ENCODE measurements around the gene IRF2.
"Not testable (repeated sequence)": the region's sequence is repeated elsewhere in the genome, so short reads cannot be mapped to it uniquely, and the experiment has no call there.

The IRF2 gene

GRCh38 chr4:184386271-184386781 lies 88.0 kb downstream of the IRF2 start:
- DNase-seq: no peak

GRCh38 chr4:184385705-184386141 lies 88.6 kb downstream of the IRF2 start:
- DNase-seq: no peak

DNA sequence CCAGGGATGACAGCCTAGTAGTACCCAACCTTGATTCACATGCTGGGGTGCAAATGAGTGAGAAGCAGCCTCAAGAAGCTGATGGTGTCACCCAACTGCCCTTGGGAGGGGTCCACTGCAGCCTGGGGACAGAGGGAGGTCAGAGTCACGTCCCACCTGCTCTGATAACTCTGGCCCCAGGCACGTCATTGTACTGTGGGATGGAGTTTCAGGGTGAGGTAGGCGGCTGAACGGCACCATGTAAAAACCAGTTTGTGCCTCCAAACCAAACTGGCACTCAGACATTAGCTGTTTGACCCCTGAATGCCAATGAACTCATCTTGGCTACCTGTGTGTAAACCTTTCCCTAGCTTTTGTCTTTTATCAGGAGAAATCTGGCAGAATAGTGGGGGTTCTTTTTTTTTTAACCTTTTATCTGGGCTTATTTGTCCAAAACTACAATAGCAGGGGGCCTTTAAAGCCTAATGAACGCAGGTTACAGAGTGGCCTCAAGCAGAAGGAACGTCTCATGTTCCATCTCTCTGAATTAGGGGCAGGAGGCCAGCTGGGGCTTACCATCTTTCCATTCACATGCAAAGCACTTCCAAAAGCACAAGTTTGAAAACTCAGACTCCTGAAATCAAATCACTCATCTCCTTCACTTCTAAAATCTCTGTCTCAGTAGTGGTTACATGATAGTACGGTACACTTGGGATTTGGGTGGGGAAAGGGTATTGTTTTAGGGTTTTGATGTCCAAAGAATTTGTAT lies 89.4 kb downstream of the IRF2 start:
- no peak for DNase-seq

GRCh38 chr4:184384056-184384809 lies 90.1 kb downstream of the IRF2 start:
- DNase-seq: no peak

DNA sequence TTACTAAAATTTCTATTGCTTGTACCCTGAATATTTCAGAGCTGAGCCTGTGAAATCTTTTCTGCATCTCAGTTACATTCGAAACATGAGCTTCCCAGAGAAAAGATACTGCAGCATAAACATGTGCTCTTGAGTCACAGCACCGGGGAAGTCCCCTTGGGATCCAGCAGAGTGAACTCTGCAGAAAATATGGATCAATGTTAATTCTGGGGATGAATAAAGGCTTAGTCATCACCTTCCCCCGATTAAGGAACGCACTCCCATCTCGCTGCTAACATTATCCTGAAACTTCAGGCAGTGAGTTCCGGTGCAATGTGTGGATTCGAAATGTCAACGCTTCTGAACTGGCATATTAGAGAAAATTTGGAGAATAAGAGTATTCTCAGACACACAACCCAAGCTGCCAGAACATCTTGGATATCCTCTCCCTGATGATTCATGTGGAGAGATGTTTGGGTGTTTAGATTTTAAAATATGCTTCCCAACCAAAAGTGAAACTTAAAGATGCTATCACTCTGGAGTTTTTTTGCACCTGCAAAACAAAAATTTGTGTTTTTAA lies 90.8 kb downstream of the IRF2 start:
- no peak for DNase-seq

DNA sequence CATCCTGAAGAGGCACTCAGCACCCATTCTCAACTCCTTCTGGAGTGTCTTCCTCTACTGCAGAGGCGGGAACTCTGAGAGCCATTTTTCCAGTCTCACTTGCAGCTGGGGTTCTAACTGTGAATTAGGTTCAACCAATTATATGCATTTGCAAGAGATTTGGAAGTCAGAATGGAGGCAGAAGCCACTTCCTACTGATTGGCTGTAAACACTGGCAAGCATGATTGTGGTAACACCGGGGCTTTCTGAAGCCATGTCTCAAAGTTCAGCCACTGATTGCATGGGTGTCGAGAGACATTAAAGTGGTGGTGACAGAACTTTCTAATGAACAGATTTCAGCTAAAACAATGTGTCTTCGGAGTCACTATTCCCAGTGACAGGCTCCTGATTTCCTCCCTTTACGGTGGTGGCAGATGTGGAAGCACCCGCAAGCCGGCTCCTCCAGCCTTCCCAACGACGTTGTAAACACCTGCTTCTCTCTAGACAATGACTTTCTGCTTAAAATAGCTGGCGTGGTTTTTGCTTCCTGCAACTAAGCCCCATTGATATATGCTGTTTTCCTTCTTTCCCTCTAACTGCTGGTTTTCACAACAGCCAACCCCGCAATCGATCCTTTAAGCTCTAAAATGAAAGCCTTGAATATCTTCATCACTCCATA lies 92.0 kb downstream of the IRF2 start:
- no peak for DNase-seq

GRCh38 chr4:184380707-184381106 lies 93.6 kb downstream of the IRF2 start:
- DNase-seq: no peak

DNA sequence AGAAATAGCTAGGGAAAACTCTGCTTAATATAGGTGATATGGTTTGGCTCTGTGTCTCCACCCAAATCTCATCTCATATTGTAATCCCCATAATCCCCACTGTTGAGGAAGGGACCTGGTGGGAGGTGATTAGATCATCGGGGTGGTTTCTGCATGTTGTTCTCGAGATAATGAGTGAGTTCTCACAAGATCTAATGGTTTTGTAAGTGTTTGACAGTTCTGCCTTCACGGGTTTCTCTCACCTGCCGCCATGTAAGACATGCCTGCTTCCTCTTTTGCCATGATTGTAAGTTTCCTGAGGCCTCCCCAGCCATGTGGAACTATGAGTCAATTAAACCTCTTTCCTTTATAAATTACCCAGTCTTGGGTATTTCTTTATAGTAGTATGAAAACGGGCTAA lies 94.1 kb downstream of the IRF2 start:
- not testable (repeated sequence) for DNase-seq

GRCh38 chr4:184376923-184377322 lies 97.4 kb downstream of the IRF2 start:
- DNase-seq: no peak

DNA sequence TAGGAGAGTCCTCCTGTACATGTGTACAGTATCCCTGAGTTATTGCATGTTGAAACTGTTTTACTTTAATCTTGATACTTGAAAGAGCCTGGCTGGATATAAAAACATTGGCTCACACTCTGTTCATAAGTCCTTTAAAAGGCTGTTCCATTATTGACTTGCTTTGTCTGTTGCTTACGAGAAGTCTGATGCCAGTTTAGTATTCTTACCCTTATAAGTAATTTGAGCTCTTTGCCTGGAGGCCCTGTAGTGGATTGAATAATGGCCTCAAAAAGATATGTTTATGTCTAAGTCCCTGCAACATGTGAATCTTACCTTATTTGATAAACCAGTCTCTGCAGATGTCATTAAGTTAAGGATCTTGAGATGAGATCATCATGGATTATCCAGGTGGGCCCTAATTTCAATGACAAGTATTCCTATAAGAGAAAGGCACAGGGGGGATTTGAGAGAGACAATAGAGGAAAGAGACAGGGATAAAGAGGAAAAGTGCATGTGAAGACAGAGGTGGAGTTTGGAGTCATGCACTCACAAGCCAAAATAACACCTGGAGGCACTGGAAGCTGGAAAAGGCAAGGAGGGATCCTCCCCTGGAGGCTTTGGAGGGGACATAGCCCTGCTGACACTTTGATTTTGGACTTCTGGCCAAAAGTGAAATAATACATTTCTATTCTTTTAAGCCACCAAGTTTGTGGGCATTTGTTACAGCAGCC lies 98.1 kb downstream of the IRF2 start:
- no peak for DNase-seq

GRCh38 chr4:184375623-184376022 lies 98.7 kb downstream of the IRF2 start:
- DNase-seq: not testable (repeated sequence)

- no peak for DNase-seq
Observed at GRCh38 chr4:184375027-184375426, 99.3 kb downstream of the IRF2 start.

GRCh38 chr4:184373886-184374405 lies 100.4 kb downstream of the IRF2 start:
- DNase-seq: no peak

DNA sequence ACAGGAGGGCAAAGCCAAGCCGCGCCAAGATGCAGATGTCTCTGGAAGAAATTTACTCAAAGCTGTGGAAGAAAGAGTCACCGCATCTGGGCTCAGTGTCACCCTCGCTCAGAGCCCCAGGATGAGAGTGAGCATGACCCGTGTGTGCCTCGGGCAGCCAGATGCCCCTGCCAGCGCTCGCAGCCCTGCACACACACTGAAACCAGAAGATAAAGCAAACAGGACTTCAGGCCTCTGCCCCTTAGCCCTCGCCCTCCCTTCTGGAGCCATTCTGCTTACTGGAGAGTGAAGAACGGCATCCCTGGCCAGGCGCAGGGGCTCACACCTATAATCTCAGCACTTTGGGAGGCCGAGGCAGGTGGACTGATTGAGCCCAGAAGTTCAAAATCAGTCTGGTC lies 103.0 kb downstream of the IRF2 start:
- DNase-seq: no peak

- no peak for DNase-seq
Observed at GRCh38 chr4:184370711-184371389, 103.5 kb downstream of the IRF2 start.

DNA sequence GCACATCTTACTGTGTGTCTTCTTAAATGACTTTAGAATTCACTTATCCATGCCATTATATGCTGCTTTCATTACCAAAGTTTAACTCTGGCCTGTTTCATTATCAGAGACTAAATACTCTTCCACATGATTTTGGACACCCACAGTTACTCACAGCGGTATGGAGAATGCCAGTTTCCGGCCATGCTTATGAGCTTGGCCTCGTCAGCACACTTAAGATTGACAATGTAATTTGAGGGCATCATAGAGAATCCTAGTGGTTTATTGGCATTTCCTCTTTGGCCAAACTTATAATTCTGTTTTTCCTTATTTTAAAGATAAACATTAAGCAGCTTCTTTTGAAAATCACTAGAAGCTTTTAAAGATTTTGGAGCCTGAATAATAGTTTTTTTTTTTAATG lies 104.5 kb downstream of the IRF2 start:
- no peak for DNase-seq

DNA sequence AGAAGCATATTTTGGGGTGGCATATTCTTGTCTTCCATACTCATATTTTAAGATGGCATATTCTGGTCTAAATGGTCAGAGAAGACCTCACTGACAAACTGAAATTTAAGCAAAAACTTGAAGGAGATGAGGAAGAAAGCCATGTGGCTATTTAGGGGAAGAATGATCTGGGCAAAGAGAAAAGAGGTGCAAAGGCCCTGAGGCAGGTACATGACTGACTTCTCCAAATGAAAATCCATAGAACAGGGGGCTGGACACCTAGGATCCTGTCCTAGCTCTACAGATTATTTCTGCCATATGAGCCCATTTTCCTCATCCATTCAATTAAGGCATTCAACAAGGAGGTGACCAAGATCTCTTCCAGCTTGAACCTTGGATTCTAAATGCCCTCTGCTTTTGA lies 105.6 kb downstream of the IRF2 start:
- no peak for DNase-seq

DNA sequence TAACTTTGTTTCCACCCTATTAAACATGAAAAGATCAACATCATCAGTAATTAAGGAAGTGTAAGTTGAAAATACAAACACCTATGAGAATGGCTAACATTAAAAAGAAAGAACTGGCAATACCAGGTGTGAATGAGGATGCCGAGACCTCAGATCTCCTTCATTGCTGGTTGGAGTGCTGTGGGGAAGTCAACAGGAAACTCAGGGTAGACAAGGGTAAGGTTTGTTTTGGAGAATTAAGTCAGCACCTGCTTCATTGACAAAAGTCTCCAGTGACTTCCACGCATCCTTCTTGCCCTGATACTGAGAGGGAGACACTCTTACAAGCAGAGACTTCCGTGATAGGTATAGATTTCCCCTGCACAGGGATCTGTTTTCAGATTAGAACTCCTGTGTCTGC lies 106.1 kb downstream of the IRF2 start:
- no peak for DNase-seq

DNA sequence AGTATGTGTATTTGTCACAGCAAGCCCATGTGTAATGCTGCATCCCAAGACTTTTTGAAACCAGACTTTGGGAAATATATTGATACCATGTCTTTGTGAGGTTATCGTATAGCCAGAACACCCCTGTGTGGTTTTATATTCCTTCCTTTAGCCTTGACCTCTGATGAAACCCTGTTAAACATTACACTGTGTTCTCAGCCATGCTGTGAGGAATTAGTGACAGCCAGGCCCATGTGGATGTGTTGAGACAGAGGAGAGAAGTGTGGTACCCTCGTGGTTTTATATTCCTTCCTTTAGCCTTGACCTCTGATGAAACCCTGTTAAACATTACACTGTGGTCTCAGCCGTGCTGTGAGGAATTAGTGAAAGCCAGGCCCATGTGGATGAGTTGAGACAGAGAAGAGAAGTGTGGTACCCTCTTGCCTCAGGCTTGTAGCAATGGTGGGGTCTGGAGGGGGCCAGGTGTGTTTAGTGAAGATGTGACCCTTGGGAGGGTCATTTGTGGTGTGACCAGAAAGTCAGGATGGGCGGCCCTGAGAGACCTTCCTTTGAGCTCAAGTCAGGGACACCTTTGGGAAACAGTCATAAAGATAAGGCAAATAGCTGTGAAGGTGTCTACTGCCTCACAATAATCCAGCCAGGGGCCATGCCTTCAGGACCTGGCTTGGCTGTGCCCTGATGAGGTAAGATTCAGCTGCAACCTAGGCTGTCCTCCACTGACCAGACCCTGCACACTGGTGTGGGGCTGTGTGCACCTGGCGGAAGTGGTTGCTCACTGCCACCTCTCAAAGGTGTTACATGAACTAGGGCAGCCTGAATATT lies 110.0 kb downstream of the IRF2 start:
- DNase-seq: no peak

GRCh38 chr4:184363258-184363657 lies 111.1 kb downstream of the IRF2 start:
- no peak for DNase-seq

GRCh38 chr4:184362396-184362795 lies 112.0 kb downstream of the IRF2 start:
- DNase-seq: no peak
